HepG2 (cell line): ENCODE data around the gene COL4A3.
"Not testable (repeated sequence)": the region's sequence is repeated elsewhere in the genome, so short reads cannot be mapped to it uniquely, and the experiment has no call there.

Experiments
- ATM ChIP-seq: fragments of 450-650 bp; IDR thresholded peaks from 2 replicates; pipeline ENCODE4 v1.7.1; 2017; ENCODE audit warnings: mild to moderate bottlenecking, borderline replicate concordance
- CBX1 ChIP-seq: IDR thresholded peaks from one replicate; pipeline ENCODE4 v1.6.1; 2016; ENCODE audit warnings: antibody characterized with exemption, low read depth
- NR3C1 ChIP-seq: sonication (generic); formaldehyde crosslinking; IDR thresholded peaks from 2 replicates; pipeline ENCODE4 v1.4.0; 2020; ENCODE audit warnings: missing genetic modification reagents
- SIX1 ChIP-seq: sonication (generic); formaldehyde crosslinking; IDR thresholded peaks from 2 replicates; pipeline ENCODE4 v1.4.0; 2020; ENCODE audit warnings: missing genetic modification reagents, borderline replicate concordance
- TSC22D2 ChIP-seq: sonication (generic); formaldehyde crosslinking; IDR thresholded peaks from 2 replicates; pipeline ENCODE4 v1.5.1; 2020; ENCODE audit warnings: missing genetic modification reagents, mild to moderate bottlenecking, borderline replicate concordance
- ZNF530 ChIP-seq: sonication (generic); formaldehyde crosslinking; IDR thresholded peaks from 2 replicates; pipeline ENCODE4 v1.5.0; 2020; ENCODE audit warnings: low read depth, mild to moderate bottlenecking, missing genetic modification reagents
- ZNF670 ChIP-seq: sonication (generic); formaldehyde crosslinking; IDR thresholded peaks from 2 replicates; pipeline ENCODE4 v1.8.0; 2022; ENCODE audit warnings: mild to moderate bottlenecking, missing genetic modification reagents, borderline replicate concordance
- TF ChIP-seq, protein P1 (sequence below): IDR thresholded peaks from 2 replicates; pipeline ENCODE4 v1.6.1; 2016; ENCODE audit warnings: low read depth, missing genetic modification reagents, missing compliant biosample characterization

DNA sequence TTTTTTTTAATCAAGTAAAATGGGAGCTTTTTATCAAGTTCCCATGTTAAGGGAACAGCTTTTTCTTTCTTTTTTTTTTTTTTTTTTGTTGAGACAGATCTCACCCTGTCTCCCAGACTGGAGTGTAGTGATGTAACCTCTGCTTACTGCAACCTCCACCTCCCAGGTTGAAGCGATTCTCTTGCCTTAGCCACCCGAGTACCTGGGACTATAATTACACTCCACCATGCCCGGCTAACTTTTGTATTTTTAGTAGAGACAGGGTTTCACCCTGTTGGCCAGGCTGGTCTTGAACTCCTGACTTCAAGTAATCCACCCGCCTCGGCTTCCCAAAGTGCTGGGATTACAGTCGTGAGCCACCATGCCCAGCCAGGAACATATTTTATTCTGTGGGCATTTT lies 61.2 kb downstream of the COL4A3 start:
- TF ChIP-seq, protein P1, sequence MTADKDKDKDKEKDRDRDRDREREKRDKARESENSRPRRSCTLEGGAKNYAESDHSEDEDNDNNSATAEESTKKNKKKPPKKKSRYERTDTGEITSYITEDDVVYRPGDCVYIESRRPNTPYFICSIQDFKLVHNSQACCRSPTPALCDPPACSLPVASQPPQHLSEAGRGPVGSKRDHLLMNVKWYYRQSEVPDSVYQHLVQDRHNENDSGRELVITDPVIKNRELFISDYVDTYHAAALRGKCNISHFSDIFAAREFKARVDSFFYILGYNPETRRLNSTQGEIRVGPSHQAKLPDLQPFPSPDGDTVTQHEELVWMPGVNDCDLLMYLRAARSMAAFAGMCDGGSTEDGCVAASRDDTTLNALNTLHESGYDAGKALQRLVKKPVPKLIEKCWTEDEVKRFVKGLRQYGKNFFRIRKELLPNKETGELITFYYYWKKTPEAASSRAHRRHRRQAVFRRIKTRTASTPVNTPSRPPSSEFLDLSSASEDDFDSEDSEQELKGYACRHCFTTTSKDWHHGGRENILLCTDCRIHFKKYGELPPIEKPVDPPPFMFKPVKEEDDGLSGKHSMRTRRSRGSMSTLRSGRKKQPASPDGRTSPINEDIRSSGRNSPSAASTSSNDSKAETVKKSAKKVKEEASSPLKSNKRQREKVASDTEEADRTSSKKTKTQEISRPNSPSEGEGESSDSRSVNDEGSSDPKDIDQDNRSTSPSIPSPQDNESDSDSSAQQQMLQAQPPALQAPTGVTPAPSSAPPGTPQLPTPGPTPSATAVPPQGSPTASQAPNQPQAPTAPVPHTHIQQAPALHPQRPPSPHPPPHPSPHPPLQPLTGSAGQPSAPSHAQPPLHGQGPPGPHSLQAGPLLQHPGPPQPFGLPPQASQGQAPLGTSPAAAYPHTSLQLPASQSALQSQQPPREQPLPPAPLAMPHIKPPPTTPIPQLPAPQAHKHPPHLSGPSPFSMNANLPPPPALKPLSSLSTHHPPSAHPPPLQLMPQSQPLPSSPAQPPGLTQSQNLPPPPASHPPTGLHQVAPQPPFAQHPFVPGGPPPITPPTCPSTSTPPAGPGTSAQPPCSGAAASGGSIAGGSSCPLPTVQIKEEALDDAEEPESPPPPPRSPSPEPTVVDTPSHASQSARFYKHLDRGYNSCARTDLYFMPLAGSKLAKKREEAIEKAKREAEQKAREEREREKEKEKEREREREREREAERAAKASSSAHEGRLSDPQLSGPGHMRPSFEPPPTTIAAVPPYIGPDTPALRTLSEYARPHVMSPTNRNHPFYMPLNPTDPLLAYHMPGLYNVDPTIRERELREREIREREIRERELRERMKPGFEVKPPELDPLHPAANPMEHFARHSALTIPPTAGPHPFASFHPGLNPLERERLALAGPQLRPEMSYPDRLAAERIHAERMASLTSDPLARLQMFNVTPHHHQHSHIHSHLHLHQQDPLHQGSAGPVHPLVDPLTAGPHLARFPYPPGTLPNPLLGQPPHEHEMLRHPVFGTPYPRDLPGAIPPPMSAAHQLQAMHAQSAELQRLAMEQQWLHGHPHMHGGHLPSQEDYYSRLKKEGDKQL: not testable (repeated sequence)
- TF ChIP-seq SIX1; ZNF670 (CRISPR knock-in tag); ATM; NR3C1 (CRISPR knock-in tag); ZNF530; CBX1; TSC22D2: not testable (repeated sequence)
